Measurements from ENCODE around the gene WDR35.

DNA sequence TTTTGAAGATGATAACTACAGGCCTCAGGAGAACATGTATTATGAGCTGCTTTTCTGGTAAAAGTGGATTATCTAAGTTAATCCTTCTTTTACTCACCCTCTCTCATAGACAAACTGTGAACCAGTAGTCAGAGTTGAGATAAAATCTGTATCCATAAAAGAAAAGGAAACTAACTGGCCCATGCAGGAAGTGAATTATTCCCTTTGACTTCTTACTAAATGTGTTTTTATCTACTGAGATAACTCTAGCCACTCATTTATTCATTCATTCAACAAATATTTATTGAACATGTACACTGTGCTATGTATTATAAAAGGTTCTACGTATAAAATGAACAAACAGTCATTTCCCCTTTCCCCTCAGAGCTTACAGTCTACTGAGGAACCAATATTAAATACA is 10.0 kb downstream of the WDR35 start:
- TF ChIP-seq, protein P1, sequence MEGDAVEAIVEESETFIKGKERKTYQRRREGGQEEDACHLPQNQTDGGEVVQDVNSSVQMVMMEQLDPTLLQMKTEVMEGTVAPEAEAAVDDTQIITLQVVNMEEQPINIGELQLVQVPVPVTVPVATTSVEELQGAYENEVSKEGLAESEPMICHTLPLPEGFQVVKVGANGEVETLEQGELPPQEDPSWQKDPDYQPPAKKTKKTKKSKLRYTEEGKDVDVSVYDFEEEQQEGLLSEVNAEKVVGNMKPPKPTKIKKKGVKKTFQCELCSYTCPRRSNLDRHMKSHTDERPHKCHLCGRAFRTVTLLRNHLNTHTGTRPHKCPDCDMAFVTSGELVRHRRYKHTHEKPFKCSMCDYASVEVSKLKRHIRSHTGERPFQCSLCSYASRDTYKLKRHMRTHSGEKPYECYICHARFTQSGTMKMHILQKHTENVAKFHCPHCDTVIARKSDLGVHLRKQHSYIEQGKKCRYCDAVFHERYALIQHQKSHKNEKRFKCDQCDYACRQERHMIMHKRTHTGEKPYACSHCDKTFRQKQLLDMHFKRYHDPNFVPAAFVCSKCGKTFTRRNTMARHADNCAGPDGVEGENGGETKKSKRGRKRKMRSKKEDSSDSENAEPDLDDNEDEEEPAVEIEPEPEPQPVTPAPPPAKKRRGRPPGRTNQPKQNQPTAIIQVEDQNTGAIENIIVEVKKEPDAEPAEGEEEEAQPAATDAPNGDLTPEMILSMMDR (IDR thresholded peaks at IDR 0.05): no peak
- TF ChIP-seq EP300 (IDR thresholded peaks at IDR 0.05) (no peak), POLR2A (IDR thresholded peaks at IDR 0.05) (no peak)

Data from tibial nerve (tissue), 4 donors.